ENCODE results near the gene RNU6-8. TPM values are rescaled to one million over a fixed set of nuclear protein-coding genes. Genes with fewer than 3 reads are reported as not detected.

RNU6-8 gene
- total RNA-seq, 1 experiment from 2014 or later: not detected

GRCh38 chr14:32206552-32206951 lies 3.5 kb upstream of the RNU6-8 start:
- no peak overlapping the region for H4K8ac ChIP-seq (replicated peaks; ENCODE audit: insufficient read length, low read depth, low read length)
- no peak overlapping the region for H2AFZ ChIP-seq (ENCODE audit: low read length)
- WGBS (ENCODE audit: extremely low coverage, insufficient read length, low lambda C conversion rate): no CpG with 5 or more reads among the region's 2 CpGs
- no peak for TF ChIP-seq CTCF (conservative IDR thresholded peaks at IDR 0.05)
- no peak overlapping the region for H3K4me3 Mint-ChIP-seq
- no peaks in the 10 kb centered on the region for H3K79me1 ChIP-seq (ENCODE audit: insufficient read depth, low read depth, low read length, poor library complexity, severe bottlenecking)
- peaks cover 10% of the 10 kb centered on the region for H3K27me3 Mint-ChIP-seq (ENCODE audit: low read depth)
- no peak overlapping the region for H2BK15ac ChIP-seq (ENCODE audit: low read depth, low read length)
- no peaks in the 10 kb centered on the region for H3K9me3 ChIP-seq (ENCODE audit: control insufficient read depth, low read depth, low read length)
- no peak overlapping the region for H2BK20ac ChIP-seq (ENCODE audit: low read depth, low read length, poor library complexity, severe bottlenecking)
- H4K91ac ChIP-seq (ENCODE audit: insufficient read length, low read depth, low read length): no peak overlapping the region
- no peak overlapping the region for H3K56ac ChIP-seq (ENCODE audit: insufficient read length, low read depth, low read length)
- H3K23me2 ChIP-seq (ENCODE audit: insufficient read length, low read depth, low read length, poor library complexity, severe bottlenecking): peaks cover 15% of the 10 kb centered on the region
- H4K20me1 ChIP-seq (ENCODE audit: control insufficient read depth, insufficient read depth, insufficient read length): no peaks in the 10 kb centered on the region
- H3K14ac ChIP-seq (ENCODE audit: insufficient read depth, low read length): no peak overlapping the region
- H4K5ac ChIP-seq (ENCODE audit: insufficient read length, low read depth, low read length): no peak overlapping the region
- H3K9ac ChIP-seq (ENCODE audit: extremely low read depth, insufficient read length, low read length): no peak overlapping the region
- no peak overlapping the region for H3K18ac ChIP-seq (ENCODE audit: insufficient read length, low read depth, low read length)
- H2BK120ac ChIP-seq (ENCODE audit: low read depth, low read length, poor library complexity, severe bottlenecking): no peak overlapping the region
- peaks cover 21 to 24% of the 10 kb centered on the region in 2 experiments for H3K4me1 Mint-ChIP-seq
- H3K9me3 Mint-ChIP-seq: no peaks in the 10 kb centered on the region; a peak in 1 of 5 replicates
- no peak overlapping the region for H2AK5ac ChIP-seq (ENCODE audit: insufficient read length, low read length)
- DNase-seq: no peak
- H3K27me3 ChIP-seq (ENCODE audit: insufficient read depth, low read length): no peaks in the 10 kb centered on the region
- no peak overlapping the region for H3K27ac ChIP-seq (ENCODE audit: insufficient read length, low read depth, low read length)
- H3K27ac Mint-ChIP-seq: peak overlapping the region in 1 of 3 experiments; percentile 15; a peak in 2 of 7 replicates
- H3K79me2 ChIP-seq (ENCODE audit: insufficient read depth, low read length): no peaks in the 10 kb centered on the region
- no peaks in the 10 kb centered on the region for H3K36me3 Mint-ChIP-seq (ENCODE audit: insufficient read depth in 1 of 3, low read depth in 3 of 3)
- H3K23ac ChIP-seq (ENCODE audit: insufficient read length, low read depth, low read length): no peak overlapping the region
- no peak overlapping the region for H3K4me2 ChIP-seq (ENCODE audit: insufficient read depth, insufficient read length, low read length)
- H2BK5ac ChIP-seq (ENCODE audit: insufficient read length, low read length): no peak overlapping the region
- no peaks in the 10 kb centered on the region for H3K4me1 ChIP-seq (ENCODE audit: insufficient read depth, low read length)
- H3K4ac ChIP-seq (ENCODE audit: low read depth, low read length): no peak overlapping the region
- H3T11ph ChIP-seq (ENCODE audit: low read length): no peak overlapping the region
- H2BK12ac ChIP-seq (ENCODE audit: insufficient read length, low read depth, low read length): no peak overlapping the region

Measured in H9 (cell line).